Measurements from ENCODE around the gene PARVG.

GRCh38 chr22:44199164-44199563, 18.4 kb downstream of the PARVG start:
- TF ChIP-seq CTCF (IDR thresholded peaks at IDR 0.05) (no peak), POLR2A (IDR thresholded peaks at IDR 0.05) (no peak)

Measured in uterus (tissue), 2 donors.